ENCODE measurements around the gene SLC43A2.

GRCh38 chr17:1636732-1637285 lies 8.2 kb upstream of the SLC43A2 start:
- TF ChIP-seq MTA3 (CRISPR knock-in tag; IDR thresholded peaks at IDR 0.05) (no peak), ZNF143 (CRISPR knock-in tag; IDR thresholded peaks at IDR 0.05) (no peak), YY1 (IDR thresholded peaks at IDR 0.05; ENCODE audit: insufficient read depth, insufficient replicate concordance, low read depth, low read length) (no peak), REPIN1 (CRISPR knock-in tag; IDR thresholded peaks at IDR 0.05; ENCODE audit: borderline replicate concordance, low read depth) (no peak), GABPA (IDR thresholded peaks at IDR 0.05; ENCODE audit: low read depth, low read length) (no peak), GABPA (CRISPR knock-in tag; IDR thresholded peaks at IDR 0.05; ENCODE audit: low read depth) (no peak), NFE2L2 (IDR thresholded peaks at IDR 0.05; ENCODE audit: low read length) (no peak)

Data from HepG2 (cell line).